ENCODE data around the gene CYBC1.

The CYBC1 gene

DNA sequence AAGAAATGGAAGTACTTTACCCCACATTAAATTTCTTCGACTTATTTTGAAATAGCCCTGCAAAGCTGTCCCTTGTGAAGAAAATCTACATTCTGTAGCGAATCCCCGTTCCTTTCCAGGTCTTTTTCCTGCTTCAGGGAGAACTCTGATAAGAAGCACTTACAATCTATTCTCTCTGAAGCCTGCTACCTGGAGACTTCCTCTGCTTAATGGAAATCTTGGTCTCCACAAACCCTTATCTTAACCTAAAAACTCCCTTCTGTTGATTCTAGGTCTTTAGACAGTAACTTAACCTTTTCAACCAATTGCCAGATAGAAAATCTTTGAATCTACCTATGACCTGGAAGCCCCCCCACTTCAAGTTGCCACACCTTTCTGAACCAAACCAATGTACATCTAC lies 1.6 kb upstream of the CYBC1 start:
- TF ChIP-seq ZFX (IDR thresholded peaks at IDR 0.05; ENCODE audit: borderline replicate concordance) (no peak), CTCF (IDR thresholded peaks at IDR 0.05) (no peak)
- H3K27ac ChIP-seq, result no peak overlapping the region

DNA sequence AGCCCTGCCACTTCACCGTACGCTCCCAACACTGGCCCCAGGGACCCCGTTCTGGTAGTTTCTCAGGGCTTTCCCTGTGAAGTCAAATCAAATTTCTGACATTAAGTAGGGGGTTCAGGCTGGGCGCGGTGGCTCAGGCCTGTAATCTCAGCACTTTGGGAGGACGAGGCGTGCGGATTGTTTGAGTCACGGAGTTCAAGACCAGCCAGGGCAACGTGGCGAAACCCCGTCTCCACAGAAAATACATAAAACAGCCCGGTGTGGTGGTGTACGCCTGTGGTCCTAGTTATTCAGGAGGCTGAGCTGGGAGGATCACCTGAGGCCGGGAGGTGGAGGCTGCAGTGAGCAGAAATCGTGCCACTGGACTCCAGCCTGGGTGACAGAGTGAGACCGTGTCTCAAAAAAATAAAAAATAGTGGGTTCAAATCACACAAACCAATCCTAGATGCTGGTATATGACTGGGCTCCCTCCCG lies 632 bp downstream of the CYBC1 start:
- TF ChIP-seq CTCF (IDR thresholded peaks at IDR 0.05) (no peak), ZFX (IDR thresholded peaks at IDR 0.05; ENCODE audit: borderline replicate concordance) (no peak)
- H3K27ac ChIP-seq, result peak overlapping the region; percentile 82

DNA sequence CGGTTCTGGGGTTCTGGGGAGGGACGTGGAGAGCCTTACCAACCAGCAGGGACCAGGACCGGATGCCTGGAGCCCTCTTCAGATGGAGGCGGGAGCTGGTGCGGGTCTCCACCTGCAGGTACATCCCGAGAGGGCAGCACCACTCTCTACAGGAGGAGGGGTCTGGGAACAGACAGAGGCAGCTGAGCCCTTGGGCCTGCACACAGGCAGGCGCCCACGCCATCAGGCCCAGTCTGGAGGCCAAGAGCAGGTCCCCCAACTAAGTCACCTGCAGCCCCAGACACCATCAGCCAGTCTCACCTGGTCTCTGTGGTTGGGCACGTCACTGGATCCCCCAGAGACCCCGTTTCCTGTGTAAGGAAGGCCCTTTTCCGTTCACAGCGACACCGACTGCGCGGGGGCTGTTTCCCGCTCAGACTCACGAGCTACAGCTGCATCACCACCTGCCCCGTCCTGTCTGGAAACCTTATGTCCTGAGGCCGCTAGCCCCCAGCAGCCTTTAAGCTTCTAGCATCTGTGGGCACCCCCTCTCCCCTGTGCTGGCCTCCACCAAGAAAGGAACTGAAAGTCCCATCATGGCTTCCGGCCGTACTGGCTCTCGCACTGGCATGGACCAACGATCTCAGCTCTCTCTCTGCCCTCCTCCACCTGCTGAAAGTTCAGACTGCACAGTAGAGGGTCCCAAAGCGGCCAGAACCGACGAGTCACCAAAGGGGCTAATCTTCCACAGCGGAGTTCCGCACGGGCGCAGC lies 1.2 kb downstream of the CYBC1 start:
- H3K27ac ChIP-seq, result peak overlapping the region; percentile 82; the same call in 1 of the 2 replicates
- no peak for TF ChIP-seq ZFX (IDR thresholded peaks at IDR 0.05; ENCODE audit: borderline replicate concordance)
- no peak for TF ChIP-seq CTCF (IDR thresholded peaks at IDR 0.05)

GRCh38 chr17:82447876-82448275 lies 2.7 kb downstream of the CYBC1 start:
- TF ChIP-seq CTCF (IDR thresholded peaks at IDR 0.05) (no peak), ZFX (IDR thresholded peaks at IDR 0.05; ENCODE audit: borderline replicate concordance) (no peak)
- no peak overlapping the region for H3K27ac ChIP-seq

DNA sequence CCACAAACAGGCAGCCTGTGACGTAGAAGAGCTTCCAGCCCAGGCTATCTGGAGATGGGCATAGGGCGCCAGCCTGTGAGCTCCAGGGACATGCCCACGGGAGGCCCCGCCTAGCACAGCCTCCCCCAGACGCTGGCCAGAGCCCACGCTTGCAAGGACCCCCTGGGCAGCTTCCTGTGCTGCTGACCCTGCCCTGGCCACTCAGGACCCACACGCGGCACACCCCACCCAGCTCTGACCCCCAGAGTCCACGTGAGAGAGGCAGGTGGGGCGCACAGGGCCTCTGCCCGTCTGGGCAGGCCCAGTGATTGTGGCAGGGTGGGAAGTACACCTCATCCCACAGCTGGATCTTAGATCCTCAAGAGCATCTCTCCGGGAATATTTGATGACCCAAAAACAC lies 3.9 kb downstream of the CYBC1 start:
- H3K27ac ChIP-seq, result no peak overlapping the region

GRCh38 chr17:82446124-82446523 lies 4.4 kb downstream of the CYBC1 start:
- TF ChIP-seq CTCF (IDR thresholded peaks at IDR 0.05) (no peak), ZFX (IDR thresholded peaks at IDR 0.05; ENCODE audit: borderline replicate concordance) (no peak)
- H3K27ac ChIP-seq, result no peak overlapping the region

More for the DNA sequence above, 3.9 kb downstream of the CYBC1 start:
- no peak for TF ChIP-seq ZFX (IDR thresholded peaks at IDR 0.05; ENCODE audit: borderline replicate concordance)

GRCh38 chr17:82445542-82445941 lies 5.0 kb downstream of the CYBC1 start:
- TF ChIP-seq CTCF (IDR thresholded peaks at IDR 0.05) (no peak), ZFX (IDR thresholded peaks at IDR 0.05; ENCODE audit: borderline replicate concordance) (no peak)
- no peak overlapping the region for H3K27ac ChIP-seq
